Smooth muscle cell (in vitro differentiated cells): ENCODE data around the gene RPTOR. TPM values are rescaled to one million over a fixed set of nuclear protein-coding genes. Genes with fewer than 3 reads are reported as not detected.

ENCODE experiments used
- DNase-seq: peaks from one replicate; lab custom pipeline; 2025; ENCODE audit not compliant: unreplicated experiment; lab: John Stamatoyannopoulos, UW
- H2AFZ ChIP-seq: fragments of 200-600 bp; sonication (generic); 2 replicates; pipeline ENCODE4 v1.6.0; 2016; ENCODE audit warnings: antibody characterized with exemption, low read depth, mild to moderate bottlenecking
- H3F3A ChIP-seq: fragments of 200-600 bp; sonication (generic); 2 replicates; pipeline ENCODE4 v1.6.0; 2017; ENCODE audit warnings: antibody characterized with exemption, low read depth
- H3K27ac ChIP-seq: fragments of 200-600 bp; sonication (generic); 2 replicates; pipeline ENCODE4 v1.5.1; 2016; ENCODE audit warnings: low read depth, mild to moderate bottlenecking
- H3K27me3 ChIP-seq: fragments of 200-600 bp; sonication (generic); 2 replicates; pipeline ENCODE4 v1.6.1; 2016; ENCODE audit warnings: low read depth, mild to moderate bottlenecking
- H3K36me3 ChIP-seq: fragments of 200-600 bp; sonication (generic); 2 replicates; pipeline ENCODE4 v1.5.1; 2016; ENCODE audit warnings: low read depth
- H3K4me1 ChIP-seq: fragments of 200-600 bp; sonication (generic); 2 replicates; pipeline ENCODE4 v1.5.1; 2016; ENCODE audit warnings: low read depth
- H3K4me2 ChIP-seq: fragments of 200-600 bp; sonication (generic); 2 replicates; pipeline ENCODE4 v1.6.0; 2016; ENCODE audit warnings: mild to moderate bottlenecking
- H3K4me3 ChIP-seq: fragments of 200-600 bp; sonication (generic); 2 replicates; pipeline ENCODE4 v1.5.1; 2016; ENCODE audit warnings: mild to moderate bottlenecking
- H3K79me2 ChIP-seq: fragments of 200-600 bp; sonication (generic); 2 replicates; pipeline ENCODE4 v1.6.0; 2016; ENCODE audit warnings: low read depth, mild to moderate bottlenecking
- H3K9ac ChIP-seq: fragments of 200-600 bp; sonication (generic); 2 replicates; pipeline ENCODE4 v1.6.0; 2016; ENCODE audit warnings: low read depth
- H3K9me3 ChIP-seq: fragments of 200-600 bp; sonication (generic); replicated peaks from 2 replicates; pipeline ENCODE4 v1.5.1; 2016; ENCODE audit warnings: low read depth
- H4K20me1 ChIP-seq: fragments of 200-600 bp; sonication (generic); 2 replicates; pipeline ENCODE4 v1.6.0; 2016; ENCODE audit warnings: low read depth
- WGBS: methylation state at CpG from one replicate; pipeline ENCODE4 v1.1.7; 2016; ENCODE audit warnings: low lambda C conversion rate; 5-methylcytosine and 5-hydroxymethylcytosine counted together
- polyA plus RNA-seq: library from polyadenylated mRNA; unstranded; fragments of >200 nt; fragmentation: Nextera tagmentation; extraction: Ambion mirVana; gene quantifications from 2 replicates; pipeline ENCODE4 v1.2.1, GENCODE V29; 2016
- total RNA-seq: library from RNA; depleted of rRNA; stranded (reverse); fragments of >200 nt; gene quantifications from 2 replicates; pipeline ENCODE4 v1.2.3, GENCODE V29; 2014
- TF ChIP-seq, protein P1 (sequence below): fragments of 200-600 bp; sonication (generic); IDR thresholded peaks from 2 replicates; pipeline ENCODE4 v1.5.1; 2017; ENCODE audit warnings: borderline replicate concordance, mild to moderate bottlenecking, antibody characterized with exemption; ENCODE audit not compliant: insufficient read depth, poor library complexity, severe bottlenecking

Gene RPTOR
- total and polyA plus RNA-seq, 2 experiments from 2014 or later, result 10.6 to 12.2 TPM

DNA sequence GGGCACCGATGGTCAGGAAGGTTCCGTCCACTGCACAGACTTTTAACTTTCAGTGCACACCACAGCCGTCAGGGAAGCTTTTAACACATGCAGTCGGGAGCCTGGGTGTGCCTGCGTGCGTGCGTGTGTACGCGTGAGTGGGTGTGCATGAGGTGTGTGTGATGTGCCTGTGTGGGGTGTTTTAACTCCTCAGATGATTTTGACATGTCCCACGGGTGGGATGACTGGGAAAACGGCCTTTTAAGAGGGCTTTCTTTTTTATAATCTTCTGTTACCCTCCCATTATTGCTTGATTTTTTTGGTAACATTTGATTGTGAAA lies 294.3 kb downstream of the RPTOR start:
- 96% methylated on average over 11 of the region's 11 CpGs for WGBS
- H3K27me3 ChIP-seq, result no peaks in the 10 kb centered on the region

DNA sequence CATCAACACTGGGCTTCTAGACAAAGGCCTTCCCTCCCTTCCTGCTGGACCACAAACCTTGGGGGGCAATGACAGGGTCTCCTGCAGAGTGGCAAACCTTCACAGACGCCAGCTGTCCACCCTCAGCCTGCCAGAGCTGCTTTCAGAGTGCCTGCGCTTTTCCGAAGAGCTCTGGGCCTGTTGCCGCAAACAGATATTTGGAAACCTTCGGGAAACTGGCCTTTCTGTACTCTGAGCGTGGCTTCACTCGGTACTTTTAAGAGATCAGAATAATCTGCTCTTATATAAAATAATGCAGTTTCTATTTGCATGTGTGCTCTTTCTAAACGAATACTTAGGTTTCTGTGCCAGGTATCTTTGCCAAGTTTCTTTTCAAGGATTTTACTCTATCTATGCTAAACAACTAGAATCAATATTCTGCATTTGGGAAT lies 294.9 kb downstream of the RPTOR start:
- no peaks in the 10 kb centered on the region for H4K20me1 ChIP-seq
- no peak overlapping the region for H3K27ac ChIP-seq
- H3K27me3 ChIP-seq, result no peaks in the 10 kb centered on the region
- no peak overlapping the region for H3K4me3 ChIP-seq
- DNase-seq, result no peak
- peaks cover 7% of the 10 kb centered on the region for H3F3A ChIP-seq
- no peaks in the 10 kb centered on the region for H3K4me1 ChIP-seq
- H3K9me3 ChIP-seq, result no peaks in the 10 kb centered on the region
- no peak overlapping the region for H3K9ac ChIP-seq
- 98% methylated on average over 8 of the region's 8 CpGs for WGBS
- H2AFZ ChIP-seq, result no peak overlapping the region
- H3K4me2 ChIP-seq, result no peak overlapping the region
- H3K79me2 ChIP-seq, result no peaks in the 10 kb centered on the region
- no peaks in the 10 kb centered on the region for H3K36me3 ChIP-seq
- TF ChIP-seq, protein P1, sequence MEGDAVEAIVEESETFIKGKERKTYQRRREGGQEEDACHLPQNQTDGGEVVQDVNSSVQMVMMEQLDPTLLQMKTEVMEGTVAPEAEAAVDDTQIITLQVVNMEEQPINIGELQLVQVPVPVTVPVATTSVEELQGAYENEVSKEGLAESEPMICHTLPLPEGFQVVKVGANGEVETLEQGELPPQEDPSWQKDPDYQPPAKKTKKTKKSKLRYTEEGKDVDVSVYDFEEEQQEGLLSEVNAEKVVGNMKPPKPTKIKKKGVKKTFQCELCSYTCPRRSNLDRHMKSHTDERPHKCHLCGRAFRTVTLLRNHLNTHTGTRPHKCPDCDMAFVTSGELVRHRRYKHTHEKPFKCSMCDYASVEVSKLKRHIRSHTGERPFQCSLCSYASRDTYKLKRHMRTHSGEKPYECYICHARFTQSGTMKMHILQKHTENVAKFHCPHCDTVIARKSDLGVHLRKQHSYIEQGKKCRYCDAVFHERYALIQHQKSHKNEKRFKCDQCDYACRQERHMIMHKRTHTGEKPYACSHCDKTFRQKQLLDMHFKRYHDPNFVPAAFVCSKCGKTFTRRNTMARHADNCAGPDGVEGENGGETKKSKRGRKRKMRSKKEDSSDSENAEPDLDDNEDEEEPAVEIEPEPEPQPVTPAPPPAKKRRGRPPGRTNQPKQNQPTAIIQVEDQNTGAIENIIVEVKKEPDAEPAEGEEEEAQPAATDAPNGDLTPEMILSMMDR, result no peak

More for the DNA sequence above, 294.3 kb downstream of the RPTOR start:
- no peak for DNase-seq
- Histone ChIP-seq H3K79me2 (no peaks in the 10 kb centered on the region), H2AFZ (no peak overlapping the region), H3K4me3 (no peak overlapping the region), H3K27ac (no peak overlapping the region), H3F3A (peaks cover 7% of the 10 kb centered on the region), H4K20me1 (no peaks in the 10 kb centered on the region), H3K4me2 (no peak overlapping the region), H3K9me3 (no peaks in the 10 kb centered on the region), H3K9ac (no peak overlapping the region), H3K4me1 (no peaks in the 10 kb centered on the region), H3K36me3 (no peaks in the 10 kb centered on the region)
- TF ChIP-seq, protein P1, result no peak

DNA sequence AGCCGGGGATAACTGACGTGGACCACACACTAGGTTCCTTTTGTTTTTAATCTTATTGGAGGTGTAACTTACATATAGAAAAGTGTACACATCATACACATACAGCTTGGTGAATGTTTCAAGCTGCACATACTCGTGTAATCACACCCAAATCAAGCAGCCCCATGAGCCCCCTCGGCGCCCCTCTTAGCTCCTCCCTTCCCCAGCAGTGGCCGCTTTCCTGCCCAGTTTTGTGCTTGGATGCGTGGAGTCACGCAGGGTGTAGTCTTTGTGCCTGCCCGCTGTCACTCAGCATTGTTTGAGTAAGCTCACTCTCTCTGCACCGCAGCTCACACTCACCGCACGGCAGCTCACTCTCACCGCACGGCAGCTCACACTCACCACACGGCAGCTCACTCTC lies 295.3 kb downstream of the RPTOR start:
- Histone ChIP-seq H3K27me3 (no peaks in the 10 kb centered on the region), H3K9ac (no peak overlapping the region), H4K20me1 (no peaks in the 10 kb centered on the region), H2AFZ (no peak overlapping the region), H3K27ac (no peak overlapping the region), H3K79me2 (no peaks in the 10 kb centered on the region), H3K4me1 (no peaks in the 10 kb centered on the region), H3K36me3 (no peaks in the 10 kb centered on the region), H3K9me3 (no peaks in the 10 kb centered on the region), H3K4me3 (no peak overlapping the region), H3F3A (peaks cover 7% of the 10 kb centered on the region), H3K4me2 (no peak overlapping the region)
- no peak for DNase-seq
- TF ChIP-seq, protein P1, result no peak
- 96% methylated on average over 14 of the region's 15 CpGs for WGBS

DNA sequence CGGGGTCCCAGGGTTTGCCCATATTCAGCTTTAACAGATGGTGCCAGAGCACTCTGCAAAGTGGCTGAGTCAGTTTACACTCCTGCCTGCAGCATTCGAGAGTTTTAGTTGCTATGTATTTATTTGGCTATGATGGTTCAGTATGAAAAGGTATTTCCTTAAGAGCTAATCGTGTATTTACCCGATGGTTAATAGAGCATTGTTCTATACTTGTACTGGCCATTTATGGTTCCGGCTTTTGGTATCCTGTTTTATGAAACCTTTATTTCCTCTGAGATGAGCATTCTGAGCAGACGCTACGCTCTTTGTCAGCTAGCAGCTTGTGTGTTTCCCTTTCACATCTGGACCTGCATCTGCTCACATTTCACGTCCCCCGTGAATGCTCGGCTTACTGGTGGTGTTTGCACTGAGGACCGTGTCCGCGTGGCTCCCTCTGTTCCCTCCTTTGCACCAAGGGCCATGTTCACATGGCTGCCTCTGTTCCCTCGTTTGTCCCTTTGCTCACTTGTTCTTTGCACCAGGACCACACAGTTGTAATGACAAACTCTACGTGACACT lies 297.9 kb downstream of the RPTOR start:
- no peak overlapping the region for H3K27ac ChIP-seq
- peaks cover 7% of the 10 kb centered on the region for H3F3A ChIP-seq
- no peaks in the 10 kb centered on the region for H4K20me1 ChIP-seq
- no peak overlapping the region for H2AFZ ChIP-seq
- 93% methylated on average over 15 of the region's 15 CpGs for WGBS
- H3K4me3 ChIP-seq, result no peak overlapping the region
- TF ChIP-seq, protein P1, result no peak
- no peak overlapping the region for H3K4me2 ChIP-seq
- no peak overlapping the region for H3K9ac ChIP-seq
- DNase-seq, result no peak
- H3K36me3 ChIP-seq, result no peaks in the 10 kb centered on the region
- no peaks in the 10 kb centered on the region for H3K9me3 ChIP-seq
- H3K79me2 ChIP-seq, result no peaks in the 10 kb centered on the region
- H3K4me1 ChIP-seq, result no peaks in the 10 kb centered on the region
- H3K27me3 ChIP-seq, result no peaks in the 10 kb centered on the region
